Fibroblast of lung (primary cell): ENCODE data around the gene METTL8. TPM values are rescaled to one million over a fixed set of nuclear protein-coding genes. Genes with fewer than 3 reads are reported as not detected.

ENCODE experiments used
- DNase-seq, 2 donors: peaks; one replicate each; pipeline versions ENCODE4 v3.0.0 to v3.0.0-alpha.2; 2010; ENCODE audit warnings: low read depth in 2 of 2
- H2AFZ ChIP-seq: 2 replicates; pipeline ENCODE4 v1.5.1; 2012; ENCODE audit warnings: low read length, control low read depth, inconsistent platforms
- H3K27ac ChIP-seq: 2 replicates; pipeline ENCODE4 v1.5.1; 2011; ENCODE audit warnings: low read length, control low read depth; ENCODE audit not compliant: insufficient read depth
- H3K27me3 ChIP-seq: 2 replicates; pipeline ENCODE4 v1.5.1; 2011; ENCODE audit warnings: mild to moderate bottlenecking, low read length; ENCODE audit not compliant: control insufficient read depth, insufficient read depth
- H3K36me3 ChIP-seq: 2 replicates; pipeline ENCODE4 v1.5.1; 2011; ENCODE audit warnings: low read length; ENCODE audit not compliant: control insufficient read depth, insufficient read depth
- H3K4me1 ChIP-seq: 2 replicates; pipeline ENCODE4 v1.5.1; 2011; ENCODE audit warnings: low read length; ENCODE audit not compliant: control insufficient read depth, insufficient read depth; ENCODE audit errors: extremely low read depth
- H3K4me2 ChIP-seq: 2 replicates; pipeline ENCODE4 v1.5.1; 2011; ENCODE audit warnings: low read length, control low read depth; ENCODE audit not compliant: insufficient read depth; ENCODE audit errors: extremely low read depth
- H3K4me3 ChIP-seq, 4 experiments: fragments of 200-600 bp in 1 of 4; sonication (generic) in 1 of 4; replicated peaks in 1 of 4; 2 replicates each; pipeline ENCODE4 v1.5.1; 2011 to 2016; ENCODE audit warnings: low read length in 4 of 4, low read depth in 3 of 4, mild to moderate bottlenecking in 3 of 4, control low read depth in 2 of 4, inconsistent platforms in 1 of 4, mixed read lengths in 1 of 4; ENCODE audit not compliant: insufficient read depth in 1 of 4; ENCODE audit errors: control extremely low read depth in 1 of 4
- H3K79me2 ChIP-seq: 2 replicates; pipeline ENCODE4 v1.5.1; 2012; ENCODE audit warnings: mild to moderate bottlenecking, low read length, inconsistent platforms; ENCODE audit not compliant: control insufficient read depth, insufficient read depth
- H3K9ac ChIP-seq: 2 replicates; pipeline ENCODE4 v1.5.1; 2011; ENCODE audit warnings: mild to moderate bottlenecking, low read length, control low read depth; ENCODE audit not compliant: insufficient read depth
- H3K9me3 ChIP-seq: 2 replicates; pipeline ENCODE4 v1.5.1; 2012; ENCODE audit warnings: low read depth, low read length; ENCODE audit not compliant: control insufficient read depth, insufficient read depth
- H4K20me1 ChIP-seq: 2 replicates; pipeline ENCODE4 v1.5.1; 2011; ENCODE audit warnings: low read length; ENCODE audit not compliant: control insufficient read depth, insufficient read depth; ENCODE audit errors: extremely low read depth
- EZH2 ChIP-seq: IDR thresholded peaks from 2 replicates; pipeline ENCODE4 v1.5.1; 2012; ENCODE audit warnings: low read length, control low read depth, mild to moderate bottlenecking; ENCODE audit errors: missing control alignments
- polyA minus RNA-seq: library from RNA; depleted of rRNA, polyadenylated mRNA; stranded (reverse); fragments of >200 nt; gene quantifications from 2 replicates; pipeline ENCODE4 v1.2.3, GENCODE V29; 2011; ENCODE audit warnings: low replicate concordance
- polyA plus RNA-seq, 2 donors: library from polyadenylated mRNA; depleted of rRNA in 1 of 2; stranded (reverse) in 1 of 2; unstranded in 1 of 2; fragments of >200 nt; gene quantifications; 2 replicates each; pipeline ENCODE4 v1.2.1, GENCODE V29; 2011 to 2012; ENCODE audit warnings: missing spikeins in 1 of 2
- total RNA-seq: library from RNA; depleted of rRNA; stranded (reverse); fragments of >200 nt; gene quantifications from 2 replicates; pipeline ENCODE4 v1.2.1, GENCODE V29; 2014
- TF ChIP-seq, protein P1 (sequence below), 2 donors: IDR thresholded peaks in 1 of 2; conservative IDR thresholded peaks in 1 of 2; 1 replicate in 1 of 2; 2 replicates in 1 of 2; pipeline ENCODE4 v1.5.1; 2011 to 2012; ENCODE audit warnings: low read length in 2 of 2, control low read depth in 1 of 2, inconsistent platforms in 1 of 2, low read depth in 1 of 2, mild to moderate bottlenecking in 1 of 2

Gene METTL8
- total RNA-seq, result 10.8 and 16.7 TPM in 2 replicates
- 22.4 and 23.8 TPM in 2 replicates for polyA plus RNA-seq
- 13.0 and 15.4 TPM in 2 replicates for polyA plus RNA-seq (2012)
- 2.4 and 4.4 TPM in 2 replicates for polyA minus RNA-seq

- H3K36me3 ChIP-seq, result peaks cover 1% of the 10 kb centered on the region
- H3K4me3 ChIP-seq, result peak within 1 kb of the TSS; percentile 52 to 91 (median 74)
- DNase-seq, result no peak
- no peaks in the 10 kb centered on the region for H4K20me1 ChIP-seq
- peaks cover 6% of the 10 kb centered on the region for H3K4me1 ChIP-seq
- peak within 1 kb of the TSS; percentile 77 for H3K9ac ChIP-seq
- H3K27ac ChIP-seq, result peak within 1 kb of the TSS; percentile 86
- H2AFZ ChIP-seq, result peak within 1 kb of the TSS; percentile 72
- peak within 1 kb of the TSS; percentile 96 for H3K4me2 ChIP-seq
- TF ChIP-seq EZH2, result no peak
- TF ChIP-seq, protein P1, sequence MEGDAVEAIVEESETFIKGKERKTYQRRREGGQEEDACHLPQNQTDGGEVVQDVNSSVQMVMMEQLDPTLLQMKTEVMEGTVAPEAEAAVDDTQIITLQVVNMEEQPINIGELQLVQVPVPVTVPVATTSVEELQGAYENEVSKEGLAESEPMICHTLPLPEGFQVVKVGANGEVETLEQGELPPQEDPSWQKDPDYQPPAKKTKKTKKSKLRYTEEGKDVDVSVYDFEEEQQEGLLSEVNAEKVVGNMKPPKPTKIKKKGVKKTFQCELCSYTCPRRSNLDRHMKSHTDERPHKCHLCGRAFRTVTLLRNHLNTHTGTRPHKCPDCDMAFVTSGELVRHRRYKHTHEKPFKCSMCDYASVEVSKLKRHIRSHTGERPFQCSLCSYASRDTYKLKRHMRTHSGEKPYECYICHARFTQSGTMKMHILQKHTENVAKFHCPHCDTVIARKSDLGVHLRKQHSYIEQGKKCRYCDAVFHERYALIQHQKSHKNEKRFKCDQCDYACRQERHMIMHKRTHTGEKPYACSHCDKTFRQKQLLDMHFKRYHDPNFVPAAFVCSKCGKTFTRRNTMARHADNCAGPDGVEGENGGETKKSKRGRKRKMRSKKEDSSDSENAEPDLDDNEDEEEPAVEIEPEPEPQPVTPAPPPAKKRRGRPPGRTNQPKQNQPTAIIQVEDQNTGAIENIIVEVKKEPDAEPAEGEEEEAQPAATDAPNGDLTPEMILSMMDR (conservative IDR thresholded peaks at IDR 0.05 in 1 of 2, IDR thresholded peaks at IDR 0.05 in 1 of 2; ENCODE audit: low read depth in 1 of 2, low read length in 2 of 2), result peak in 1 of 2 donors; percentile 28
- peaks cover 14% of the 10 kb centered on the region for H3K79me2 ChIP-seq
- H3K9me3 ChIP-seq, result no peaks in the 10 kb centered on the region
- no peaks in the 10 kb centered on the region for H3K27me3 ChIP-seq
These were observed at the start of gene METTL8 for GRCh38 chr2:171433763-171434012. Gene METTL8 (minus strand): TSS chr2:171433990. CDS start chr2:171392185, 41,805 bp downstream.

DNA sequence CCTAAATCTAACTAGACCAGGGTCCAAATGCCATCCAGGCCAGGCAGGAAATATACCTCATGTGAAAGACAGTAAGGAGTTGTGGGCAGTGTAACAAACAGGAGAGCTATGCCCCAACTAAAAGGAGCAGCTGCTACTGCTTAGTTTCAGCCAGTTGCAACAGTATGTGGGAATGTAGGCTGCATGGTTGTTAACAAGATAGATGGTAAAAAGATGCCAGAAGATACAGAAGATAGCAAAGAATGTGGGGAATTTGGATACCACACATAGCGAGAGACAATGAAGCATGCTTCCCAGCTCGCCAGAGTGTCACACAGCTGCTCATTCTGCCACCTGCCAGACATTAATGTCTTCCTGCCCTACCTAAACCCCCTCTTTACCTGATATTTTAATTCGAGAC is 49.1 kb upstream of the METTL8 start:
- no peak overlapping the region for H3K9ac ChIP-seq

GRCh38 chr2:171482308-171482707 is 48.5 kb upstream of the METTL8 start:
- Histone ChIP-seq H4K20me1 (no peaks in the 10 kb centered on the region), H3K9me3 (no peaks in the 10 kb centered on the region), H3K27me3 (no peaks in the 10 kb centered on the region), H3K36me3 (no peaks in the 10 kb centered on the region), H3K79me2 (no peaks in the 10 kb centered on the region), H2AFZ (no peak overlapping the region), H3K4me2 (no peak overlapping the region), H3K4me3 (no peak overlapping the region), H3K9ac (no peak overlapping the region), H3K27ac (no peak overlapping the region), H3K4me1 (no peaks in the 10 kb centered on the region)
- DNase-seq, result no peak
- no peak for TF ChIP-seq EZH2
- TF ChIP-seq, protein P1 (conservative IDR thresholded peaks at IDR 0.05 in 1 of 2, IDR thresholded peaks at IDR 0.05 in 1 of 2; ENCODE audit: low read depth in 1 of 2, low read length in 2 of 2), result no peak

More for the DNA sequence above, 49.1 kb upstream of the METTL8 start:
- no peak overlapping the region for H2AFZ ChIP-seq
- DNase-seq, result peak in 1 of 2 donors; percentile 70
- H3K4me2 ChIP-seq, result no peak overlapping the region
- TF ChIP-seq, protein P1 (conservative IDR thresholded peaks at IDR 0.05 in 1 of 2, IDR thresholded peaks at IDR 0.05 in 1 of 2; ENCODE audit: low read depth in 1 of 2, low read length in 2 of 2), result no peak
- no peak for TF ChIP-seq EZH2
- no peaks in the 10 kb centered on the region for H3K4me1 ChIP-seq
- no peaks in the 10 kb centered on the region for H3K9me3 ChIP-seq
- no peak overlapping the region for H3K4me3 ChIP-seq
- H3K79me2 ChIP-seq, result no peaks in the 10 kb centered on the region
- no peaks in the 10 kb centered on the region for H3K36me3 ChIP-seq
- H3K27me3 ChIP-seq, result no peaks in the 10 kb centered on the region
- H4K20me1 ChIP-seq, result no peaks in the 10 kb centered on the region
- H3K27ac ChIP-seq, result no peak overlapping the region
